OCI-LY1 (cell line): ENCODE measurements around the gene NEURL4.

Experiments
- CTCF ChIP-seq: fragments of 200-600 bp; sonication (generic), shearing (Covaris generic); IDR thresholded peaks from 2 replicates; pipeline ENCODE4 v1.5.1; 2017; ENCODE audit warnings: mild to moderate bottlenecking, antibody characterized with exemption, low read length, moderate library complexity, mixed read lengths
- EZH2 ChIP-seq: fragments of 200-600 bp; sonication (generic), shearing (Covaris generic); IDR thresholded peaks from 2 replicates; pipeline ENCODE4 v1.8.0; 2017; ENCODE audit warnings: borderline replicate concordance, mixed run types, mild to moderate bottlenecking, antibody characterized with exemption, low read length, moderate library complexity, mixed read lengths

GRCh38 chr17:7311110-7311705, 17.9 kb downstream of the NEURL4 start:
- no peak for TF ChIP-seq CTCF
- TF ChIP-seq EZH2: no peak
